H1 (cell line): Measurements from ENCODE around the gene BRMS1L. TPM values are rescaled to one million over a fixed set of nuclear protein-coding genes. Genes with fewer than 3 reads are reported as not detected.
A peak's percentile ranks its signal among the peaks of the same experiment; 100 is the strongest.

ENCODE experiments used
- CTCF ChIA-PET: fragments of 300-600 bp; sonication (Branson Sonifier 250); formaldehyde crosslinking; loops from one replicate; lab custom pipeline; 2021; ENCODE audit not compliant: partially characterized antibody; lab: Charles Lee
- POLR2A ChIA-PET: fragments of 300-600 bp; sonication (Branson Sonifier 250); formaldehyde crosslinking; loops from one replicate; lab custom pipeline; 2021; ENCODE audit warnings: inconsistent platforms; ENCODE audit not compliant: partially characterized antibody; lab: Charles Lee
- DNase-seq, 2 experiments: peaks; one replicate each; pipeline versions ENCODE4 v3.0.0 to v3.0.0-alpha.2; 2010 to 2022; ENCODE audit warnings: low spot score in 2 of 2, low read depth in 1 of 2, mixed read lengths in 1 of 2
- FAIRE-seq: peaks from 2 replicates; lab custom pipeline; 2011; peaks lifted over from hg19 to GRCh38; lab: Jason Lieb, UNC
- H2AFZ ChIP-seq: 2 replicates; pipeline ENCODE4 v1.8.1; 2012; ENCODE audit warnings: low read length, inconsistent platforms
- H2AK5ac ChIP-seq: 2 replicates; pipeline ENCODE4 v1.6.1; 2013; ENCODE audit warnings: low read depth, low read length
- H2BK120ac ChIP-seq: replicated peaks from 2 replicates; pipeline ENCODE3; 2013; ENCODE audit warnings: low read depth, low read length, inconsistent platforms
- H2BK12ac ChIP-seq: 2 replicates; pipeline ENCODE4 v1.6.1; 2013; ENCODE audit warnings: low read depth, low read length
- H2BK15ac ChIP-seq: 2 replicates; pipeline ENCODE4 v1.6.1; 2013; ENCODE audit warnings: low read length
- H2BK20ac ChIP-seq: 2 replicates; pipeline ENCODE4 v1.6.1; 2013; ENCODE audit warnings: low read length
- H2BK5ac ChIP-seq: 2 replicates; pipeline ENCODE4 v1.6.1; 2013; ENCODE audit warnings: low read depth, low read length
- H3K14ac ChIP-seq: 2 replicates; pipeline ENCODE4 v1.6.1; 2013; ENCODE audit warnings: inconsistent platforms; ENCODE audit not compliant: insufficient read length
- H3K18ac ChIP-seq: 2 replicates; pipeline ENCODE4 v1.6.1; 2013; ENCODE audit warnings: low read length; ENCODE audit errors: extremely low read depth
- H3K23ac ChIP-seq: 2 replicates; pipeline ENCODE4 v1.6.1; 2013; ENCODE audit warnings: inconsistent platforms; ENCODE audit not compliant: insufficient read length
- H3K23me2 ChIP-seq: 2 replicates; pipeline ENCODE4 v1.6.1; 2013; ENCODE audit warnings: low read depth, low read length
- H3K27ac ChIP-seq: 2 replicates; pipeline ENCODE4 v1.6.1; 2011; ENCODE audit warnings: low read depth, low read length, inconsistent platforms
- H3K27me3 ChIP-seq, 4 experiments: replicated peaks in 1 of 4; 1 replicate in 1 of 4; 2 replicates in 3 of 4; pipeline versions ENCODE4 v1.6.1 to v1.8.1; 2011 to 2013; ENCODE audit warnings: low read length in 3 of 4, mild to moderate bottlenecking in 3 of 4, inconsistent platforms in 2 of 4, mixed read lengths in 2 of 4, moderate library complexity in 1 of 4; ENCODE audit not compliant: control insufficient read depth in 3 of 4, insufficient read depth in 3 of 4; ENCODE audit errors: extremely low read depth in 1 of 4
- H3K36me3 ChIP-seq, 4 experiments: 2 replicates each; pipeline versions ENCODE4 v1.6.1 to v1.8.1; 2011 to 2013; ENCODE audit warnings: mild to moderate bottlenecking in 4 of 4, low read length in 3 of 4, moderate library complexity in 2 of 4, control low read depth in 1 of 4, inconsistent platforms in 1 of 4; ENCODE audit not compliant: insufficient read depth in 4 of 4, control insufficient read depth in 2 of 4
- H3K4ac ChIP-seq: replicated peaks from 2 replicates; pipeline ENCODE3; 2013; ENCODE audit warnings: low read length, low read depth, mixed read lengths, inconsistent platforms; ENCODE audit not compliant: insufficient read length
- H3K4me1 ChIP-seq, 4 experiments: replicated peaks in 1 of 4; 1 replicate in 1 of 4; 2 replicates in 3 of 4; pipeline versions ENCODE4 v1.6.1 to v1.8.1; 2011 to 2013; ENCODE audit warnings: low read length in 3 of 4, inconsistent platforms in 2 of 4, mixed read lengths in 1 of 4; ENCODE audit not compliant: insufficient read depth in 4 of 4, control insufficient read depth in 3 of 4
- H3K4me2 ChIP-seq, 2 experiments: 2 replicates each; pipeline versions ENCODE4 v1.6.1 to v1.8.1; 2011 to 2013; ENCODE audit warnings: low read depth in 2 of 2, low read length in 2 of 2, control low read depth in 1 of 2, inconsistent platforms in 1 of 2, mild to moderate bottlenecking in 1 of 2; ENCODE audit not compliant: insufficient read depth in 1 of 2
- H3K4me3 ChIP-seq, 4 experiments: fragments of 200-600, 300-600 bp in 1 of 4; sonication (generic), shearing (Covaris generic), sonication (Bioruptor Twin) in 1 of 4; 2 replicates each; pipeline versions ENCODE4 v1.5.1 to v1.8.1; 2011 to 2016; ENCODE audit warnings: low read length in 4 of 4, low read depth in 3 of 4, control low read depth in 2 of 4, inconsistent platforms in 2 of 4, mild to moderate bottlenecking in 2 of 4, mixed read lengths in 1 of 4, moderate library complexity in 1 of 4; ENCODE audit not compliant: insufficient read depth in 2 of 4; ENCODE audit errors: extremely low read depth in 1 of 4
- H3K56ac ChIP-seq: replicated peaks from 2 replicates; pipeline ENCODE3; 2013; ENCODE audit warnings: low read depth, mild to moderate bottlenecking, mixed read lengths, low read length, inconsistent platforms; ENCODE audit not compliant: insufficient read length
- H3K79me1 ChIP-seq: 2 replicates; pipeline ENCODE4 v1.6.1; 2013; ENCODE audit warnings: low read depth, low read length, control low read depth
- H3K79me2 ChIP-seq, 2 experiments: 2 replicates each; pipeline versions ENCODE4 v1.6.1 to v1.8.1; 2012 to 2013; ENCODE audit warnings: low read length in 2 of 2, mild to moderate bottlenecking in 2 of 2, inconsistent platforms in 1 of 2; ENCODE audit not compliant: insufficient read depth in 2 of 2, control insufficient read depth in 1 of 2
- H3K9ac ChIP-seq, 4 experiments: replicated peaks in 1 of 4; 1 replicate in 1 of 4; 2 replicates in 3 of 4; pipeline versions ENCODE4 v1.6.1 to v1.8.1; 2011 to 2013; ENCODE audit warnings: low read depth in 3 of 4, low read length in 3 of 4, control low read depth in 2 of 4, mild to moderate bottlenecking in 2 of 4, moderate library complexity in 2 of 4, inconsistent platforms in 1 of 4; ENCODE audit errors: extremely low read depth in 1 of 4
- H3K9me3 ChIP-seq, 2 experiments: 2 replicates each; pipeline versions ENCODE4 v1.6.1 to v1.8.1; 2012 to 2013; ENCODE audit warnings: mild to moderate bottlenecking in 2 of 2, moderate library complexity in 2 of 2, control low read depth in 1 of 2, inconsistent platforms in 1 of 2, low read depth in 1 of 2, low read length in 1 of 2, mixed read lengths in 1 of 2; ENCODE audit not compliant: insufficient read depth in 2 of 2
- H4K20me1 ChIP-seq, 2 experiments: replicated peaks in 1 of 2; 2 replicates each; pipeline versions ENCODE3 to v1.8.1; 2011 to 2013; ENCODE audit warnings: inconsistent platforms in 2 of 2, low read length in 2 of 2, mild to moderate bottlenecking in 1 of 2; ENCODE audit not compliant: insufficient read depth in 2 of 2, control insufficient read depth in 1 of 2
- H4K5ac ChIP-seq: 2 replicates; pipeline ENCODE4 v1.6.1; 2013; ENCODE audit warnings: low read length, low read depth, mixed read lengths, inconsistent platforms; ENCODE audit not compliant: insufficient read length
- H4K8ac ChIP-seq: 2 replicates; pipeline ENCODE4 v1.8.0; 2013; ENCODE audit warnings: mild to moderate bottlenecking, moderate library complexity, low read length, inconsistent platforms; ENCODE audit not compliant: insufficient read depth; ENCODE audit errors: extremely low read depth
- H4K91ac ChIP-seq: replicated peaks from 2 replicates; pipeline ENCODE3; 2013; ENCODE audit warnings: low read length, mixed read lengths, inconsistent platforms; ENCODE audit not compliant: insufficient read length
- ATF3 ChIP-seq: IDR thresholded peaks from 2 replicates; pipeline ENCODE4 v1.6.1; 2011; ENCODE audit warnings: low read depth, mild to moderate bottlenecking, low read length; ENCODE audit not compliant: insufficient read depth
- E2F6 ChIP-seq: IDR thresholded peaks from 2 replicates; pipeline ENCODE4 v1.6.1; 2012; ENCODE audit warnings: inconsistent platforms
- EP300 ChIP-seq, 2 experiments: IDR thresholded peaks; 1 replicate in 1 of 2; 2 replicates in 1 of 2; pipeline ENCODE4 v1.6.1; 2011 to 2012; ENCODE audit warnings: low read depth in 2 of 2, low read length in 2 of 2, mild to moderate bottlenecking in 2 of 2, borderline replicate concordance in 1 of 2, inconsistent platforms in 1 of 2, moderate library complexity in 1 of 2
- KDM4A ChIP-seq: IDR thresholded peaks from one replicate; pipeline ENCODE4 v1.7.1; 2012; ENCODE audit warnings: low read depth, mild to moderate bottlenecking, moderate library complexity, low read length, inconsistent platforms; ENCODE audit not compliant: severe bottlenecking
- KDM5A ChIP-seq: fragments of 200-600 bp; IDR thresholded peaks from 2 replicates; pipeline ENCODE4 v1.7.1; 2012; ENCODE audit warnings: mild to moderate bottlenecking, low read length, inconsistent platforms, mixed read lengths
- RBBP5 ChIP-seq: IDR thresholded peaks from 2 replicates; pipeline ENCODE4 v1.7.1; 2012; ENCODE audit warnings: low read depth, mild to moderate bottlenecking, inconsistent platforms, low read length, moderate library complexity, borderline replicate concordance
- SIN3A ChIP-seq, 2 experiments: IDR thresholded peaks in 1 of 2; conservative IDR thresholded peaks in 1 of 2; 2 replicates each; pipeline ENCODE4 v1.6.1; 2011 to 2012; ENCODE audit warnings: low read length in 2 of 2, improper control_type of control experiment in 1 of 2, low read depth in 1 of 2, mild to moderate bottlenecking in 1 of 2
- SP2 ChIP-seq: IDR thresholded peaks from 2 replicates; pipeline ENCODE4 v1.6.1; 2012; ENCODE audit warnings: mild to moderate bottlenecking, low read length, inconsistent platforms
- SP4 ChIP-seq: IDR thresholded peaks from 2 replicates; pipeline ENCODE4 v1.6.1; 2012; ENCODE audit warnings: low read length, inconsistent platforms
- WGBS, 2 experiments: shearing (Covaris generic) in 1 of 2; methylation state at CpG; one replicate each; pipeline versions ENCODE4 v1.1.6 to v1.1.7; 2013 to 2015; ENCODE audit warnings: low lambda C conversion rate in 2 of 2, mixed read lengths in 2 of 2, inconsistent platforms in 1 of 2, low coverage in 1 of 2, missing lambda C conversion rate in 1 of 2; ENCODE audit not compliant: insufficient replicate concordance in 2 of 2, insufficient coverage in 1 of 2, insufficient read length in 1 of 2; ENCODE audit errors: extremely low coverage in 1 of 2, missing lambda C conversion rate in 1 of 2; 5-methylcytosine and 5-hydroxymethylcytosine counted together
- polyA plus RNA-seq, 7 experiments: library from polyadenylated mRNA; depleted of rRNA in 3 of 7; stranded (reverse) in 5 of 7; unstranded in 2 of 7; fragments of >200 nt in 5 of 7; fragments of 200-250 nt in 2 of 7; gene quantifications; 1 replicate in 5 of 7; 2 replicates in 1 of 7; 4 replicates in 1 of 7; pipeline versions ENCODE4 v1.2.1 to v1.2.3, GENCODE V29; 2011 to 2013; ENCODE audit warnings: missing spikeins in 2 of 7, mixed read lengths in 2 of 7
- total RNA-seq: library from RNA; stranded (reverse); fragmentation: NEBNext Ultra II Directional; extraction: Animal tissue kit (Norgen Biotek cat#: 25700); gene quantifications from 2 replicates; pipeline ENCODE4 v1.2.1, GENCODE V29; 2021
- TF ChIP-seq, protein P1 (sequence below): IDR thresholded peaks from 2 replicates; pipeline ENCODE4 v1.6.1; 2011; ENCODE audit warnings: low read length, improper control_type of control experiment

The BRMS1L gene
- total and polyA plus RNA-seq, 2 of the 8 experiments (the other 6 are each of a cell fraction or from before 2014, with no cell fraction given), result 4.4 to 10.9 TPM

GRCh38 chr14:35898217-35898775 lies 72.2 kb downstream of the BRMS1L start:
- Histone ChIP-seq H4K20me1 (no peaks in the 10 kb centered on the region), H2BK15ac (no peak overlapping the region), H2BK20ac (no peak overlapping the region), H3K23ac (no peak overlapping the region), H3K36me3 (no peaks in the 10 kb centered on the region), H3K9ac (no peak overlapping the region), H2AFZ (peak overlapping the region; percentile 70), H3K4me3 (no peak overlapping the region), H2BK120ac (no peak overlapping the region), H4K91ac (no peak overlapping the region), H3K27me3 (no peaks in the 10 kb centered on the region), H3K14ac (no peak overlapping the region), H2BK12ac (no peak overlapping the region), H3K79me2 (no peaks in the 10 kb centered on the region), H3K4me1 (peaks cover 0 to 8% (median 3%) of the 10 kb centered on the region in 4 experiments; a peak in 3 of 7 replicates), H2AK5ac (no peak overlapping the region), H4K5ac (no peak overlapping the region), H3K4ac (no peak overlapping the region), H2BK5ac (no peak overlapping the region), H4K8ac (peak overlapping the region; percentile 45; the same call in 1 of the 2 replicates), H3K27ac (no peak overlapping the region), H3K9me3 (no peaks in the 10 kb centered on the region), H3K79me1 (no peaks in the 10 kb centered on the region), H3K23me2 (no peaks in the 10 kb centered on the region), H3K56ac (no peak overlapping the region), H3K18ac (no peak overlapping the region), H3K4me2 (no peak overlapping the region)
- ChIA-PET POLR2A (no interaction called here), CTCF (interaction anchor here (0.6 to 3.1 kb wide), 5 partner anchors 9 to 1333 kb away, joined by 3 to 25 read pairs (median 3); no protein-coding TSS in a partner anchor)
- WGBS, 2 experiments, result 89% methylated on average over 4 of the region's 4 CpGs; no CpG with 5 or more reads in 1 of the 2 experiments
- DNase-seq, result no peak
- FAIRE-seq, result no peak
- TF ChIP-seq EP300 (IDR thresholded peaks at IDR 0.05; ENCODE audit: borderline replicate concordance in 1 of 2, low read depth in 2 of 2, low read length in 2 of 2) (no peak), KDM4A (no peak), E2F6 (no peak), SP4 (no peak), KDM5A (no peak), RBBP5 (no peak), SIN3A (conservative IDR thresholded peaks at IDR 0.05 in 1 of 2, IDR thresholded peaks at IDR 0.05 in 1 of 2; ENCODE audit: low read depth in 1 of 2, low read length in 2 of 2) (no peak), ATF3 (no peak), SP2 (no peak)
- TF ChIP-seq, protein P1, sequence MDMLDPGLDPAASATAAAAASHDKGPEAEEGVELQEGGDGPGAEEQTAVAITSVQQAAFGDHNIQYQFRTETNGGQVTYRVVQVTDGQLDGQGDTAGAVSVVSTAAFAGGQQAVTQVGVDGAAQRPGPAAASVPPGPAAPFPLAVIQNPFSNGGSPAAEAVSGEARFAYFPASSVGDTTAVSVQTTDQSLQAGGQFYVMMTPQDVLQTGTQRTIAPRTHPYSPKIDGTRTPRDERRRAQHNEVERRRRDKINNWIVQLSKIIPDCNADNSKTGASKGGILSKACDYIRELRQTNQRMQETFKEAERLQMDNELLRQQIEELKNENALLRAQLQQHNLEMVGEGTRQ, result no peak
